PC-3 (cell line): ENCODE data around the gene ADRB2. TPM values are rescaled to one million over a fixed set of nuclear protein-coding genes. Genes with fewer than 3 reads are reported as not detected.

Experiments used
- ATAC-seq: fragments of 200-7000 bp; cut with Tn5 transposase; 2 replicates; pipeline ENCODE4 v1.9.1; 2020; ENCODE audit warnings: mild to moderate bottlenecking, moderate library complexity
- BruUV-seq: library from RNA; stranded (reverse); fragments of 400-500 nt; replicated peaks from 2 replicates; lab custom pipeline; 2021; lab: Mats Ljungman, UMichigan
- CTCF ChIA-PET: fragments of 300-600 bp; sonication (Branson Sonifier 250); formaldehyde crosslinking; loops from one replicate; lab custom pipeline; 2022; ENCODE audit warnings: antibody characterized with exemption; lab: Charles Lee
- POLR2A ChIA-PET: fragments of 300-600 bp; sonication (Branson Sonifier 250); formaldehyde crosslinking; loops from one replicate; lab custom pipeline; 2022; ENCODE audit warnings: antibody characterized with exemption; ENCODE audit not compliant: unreplicated experiment; lab: Charles Lee
- DNase-seq: peaks from one replicate; pipeline ENCODE4 v3.0.0-alpha.2; 2015
- H2AFZ ChIP-seq: fragments of 300-600 bp; sonication (generic); 2 replicates; pipeline ENCODE4 v1.6.0; 2016; ENCODE audit warnings: antibody characterized with exemption, low read length
- H3F3A ChIP-seq: fragments of 300-600 bp; sonication (generic); one replicate; pipeline ENCODE4 v1.6.0; 2017; ENCODE audit warnings: antibody characterized with exemption, low read length, control low read depth, mild to moderate bottlenecking; ENCODE audit not compliant: unreplicated experiment
- H3K27ac ChIP-seq: fragments of 300-600 bp; sonication (generic); 2 replicates; pipeline ENCODE4 v1.5.1; 2016; ENCODE audit warnings: mild to moderate bottlenecking, low read length
- H3K27me3 ChIP-seq: fragments of 300-600 bp; sonication (generic); 2 replicates; pipeline ENCODE4 v1.6.1; 2016; ENCODE audit warnings: low read length, mixed read lengths
- H3K36me3 ChIP-seq: fragments of 300-600 bp; sonication (generic); 2 replicates; pipeline ENCODE4 v1.6.1; 2016; ENCODE audit warnings: low read depth, mixed run types, low read length, mixed read lengths
- H3K4me1 ChIP-seq: fragments of 300-600 bp; sonication (generic); 2 replicates; pipeline ENCODE4 v1.5.1; 2016; ENCODE audit warnings: low read length; ENCODE audit not compliant: insufficient read depth
- H3K4me2 ChIP-seq: fragments of 300-600 bp; sonication (generic); 2 replicates; pipeline ENCODE4 v1.6.0; 2016; ENCODE audit warnings: low read length
- H3K4me3 ChIP-seq: fragments of 300-600 bp; sonication (generic); 2 replicates; pipeline ENCODE4 v1.5.1; 2016; ENCODE audit warnings: mild to moderate bottlenecking, low read length, mixed read lengths
- H3K79me2 ChIP-seq: fragments of 300-600 bp; sonication (generic); 2 replicates; pipeline ENCODE4 v1.6.1; 2017; ENCODE audit warnings: low read length, mixed read lengths
- H3K9ac ChIP-seq: fragments of 300-600 bp; sonication (generic); 2 replicates; pipeline ENCODE4 v1.6.0; 2016; ENCODE audit warnings: mild to moderate bottlenecking, low read length
- H3K9me2 ChIP-seq: fragments of 300-600 bp; sonication (generic); replicated peaks from 2 replicates; pipeline ENCODE4 v1.6.1; 2016; ENCODE audit warnings: mixed run types, low read length, mixed read lengths
- H3K9me3 ChIP-seq: fragments of 300-600 bp; sonication (generic); 2 replicates; pipeline ENCODE4 v1.6.1; 2016; ENCODE audit warnings: low read length, mixed read lengths
- H4K20me1 ChIP-seq: fragments of 300-600 bp; sonication (generic); 2 replicates; pipeline ENCODE4 v1.6.1; 2016; ENCODE audit warnings: low read length, mixed read lengths
- EZH2 ChIP-seq: fragments of 300-600 bp; sonication (generic); IDR thresholded peaks from one replicate; pipeline ENCODE4 v1.6.1; 2017; ENCODE audit warnings: antibody characterized with exemption, mild to moderate bottlenecking, low read length; ENCODE audit not compliant: unreplicated experiment
- EZH2phosphoT487 ChIP-seq: fragments of 300-600 bp; sonication (generic); IDR thresholded peaks from 2 replicates; pipeline ENCODE4 v1.6.1; 2018; ENCODE audit warnings: mild to moderate bottlenecking, antibody characterized with exemption, low read length, borderline replicate concordance
- intact Hi-C: fragments of 100-400 bp; cut with micrococcal nuclease; formaldehyde crosslinking; loops from 2 replicates; pipeline ENCODE4 v1.9.0; 2023
- total RNA-seq: library from RNA; depleted of rRNA; stranded (reverse); fragments of >200 nt; gene quantifications from 2 replicates; pipeline ENCODE4 v1.2.3, GENCODE V29; 2014
- TF ChIP-seq, protein P1 (sequence below): fragments of 300-600 bp; sonication (generic); conservative IDR thresholded peaks from 2 replicates; pipeline ENCODE4 v1.5.1; 2017; ENCODE audit warnings: antibody characterized with exemption, low read depth, mild to moderate bottlenecking, low read length

The ADRB2 gene
- total RNA-seq, 1 experiment from 2014 or later: 41.1 TPM

DNA sequence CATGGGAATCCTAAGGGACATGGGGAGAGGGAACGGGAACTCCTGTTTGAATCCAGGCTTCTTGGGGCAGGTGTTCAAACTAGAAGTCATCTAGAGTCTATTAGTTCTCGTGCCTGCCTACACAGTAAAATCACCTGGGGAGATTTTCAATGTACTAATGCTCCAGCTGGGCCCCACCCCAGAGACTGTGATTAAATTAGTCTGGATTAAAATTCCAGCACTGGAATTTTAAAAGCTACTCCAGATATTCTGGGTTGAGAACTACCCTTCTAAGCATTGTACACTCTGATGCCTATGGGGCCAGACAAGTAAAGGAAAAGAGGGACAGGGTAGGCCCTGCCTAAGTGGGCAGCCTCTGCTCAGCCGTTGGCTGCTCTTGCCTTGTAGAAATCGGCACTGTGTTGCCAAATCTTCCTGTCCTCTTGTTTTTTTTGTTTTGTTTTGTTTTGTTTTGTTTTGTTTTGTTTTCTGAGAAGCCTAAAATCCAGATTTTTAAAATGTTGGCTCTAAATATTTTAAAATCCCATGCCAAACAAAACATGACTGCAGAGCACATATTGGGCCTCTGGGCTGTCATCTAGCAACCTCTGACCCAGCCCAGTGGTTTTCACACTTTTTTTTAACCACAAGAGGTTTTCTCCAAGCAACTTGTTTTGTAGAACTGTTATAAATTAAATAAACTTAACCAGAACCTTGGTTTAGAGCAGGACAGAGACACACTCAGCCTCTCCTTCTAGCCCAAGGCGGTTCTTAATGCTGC, 29.0 kb downstream of the ADRB2 start:
- H3K9ac ChIP-seq: no peak overlapping the region
- CTCF ChIA-PET: no interaction called here
- no peak overlapping the region for H2AFZ ChIP-seq
- H3K4me2 ChIP-seq: no peak overlapping the region
- TF ChIP-seq, protein P1, sequence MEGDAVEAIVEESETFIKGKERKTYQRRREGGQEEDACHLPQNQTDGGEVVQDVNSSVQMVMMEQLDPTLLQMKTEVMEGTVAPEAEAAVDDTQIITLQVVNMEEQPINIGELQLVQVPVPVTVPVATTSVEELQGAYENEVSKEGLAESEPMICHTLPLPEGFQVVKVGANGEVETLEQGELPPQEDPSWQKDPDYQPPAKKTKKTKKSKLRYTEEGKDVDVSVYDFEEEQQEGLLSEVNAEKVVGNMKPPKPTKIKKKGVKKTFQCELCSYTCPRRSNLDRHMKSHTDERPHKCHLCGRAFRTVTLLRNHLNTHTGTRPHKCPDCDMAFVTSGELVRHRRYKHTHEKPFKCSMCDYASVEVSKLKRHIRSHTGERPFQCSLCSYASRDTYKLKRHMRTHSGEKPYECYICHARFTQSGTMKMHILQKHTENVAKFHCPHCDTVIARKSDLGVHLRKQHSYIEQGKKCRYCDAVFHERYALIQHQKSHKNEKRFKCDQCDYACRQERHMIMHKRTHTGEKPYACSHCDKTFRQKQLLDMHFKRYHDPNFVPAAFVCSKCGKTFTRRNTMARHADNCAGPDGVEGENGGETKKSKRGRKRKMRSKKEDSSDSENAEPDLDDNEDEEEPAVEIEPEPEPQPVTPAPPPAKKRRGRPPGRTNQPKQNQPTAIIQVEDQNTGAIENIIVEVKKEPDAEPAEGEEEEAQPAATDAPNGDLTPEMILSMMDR: no peak
- no peak for TF ChIP-seq EZH2phosphoT487
- no peak for TF ChIP-seq EZH2
- DNase-seq: no peak
- intact Hi-C loops: no loop called here
- H3K36me3 ChIP-seq: no peaks in the 10 kb centered on the region
- BruUV-seq: no TSS peak
- no peak overlapping the region for H3K27ac ChIP-seq
- H3F3A ChIP-seq: no peaks in the 10 kb centered on the region
- H3K9me2 ChIP-seq: no peaks in the 10 kb centered on the region
- POLR2A ChIA-PET: no interaction called here
- H4K20me1 ChIP-seq: no peaks in the 10 kb centered on the region
- H3K27me3 ChIP-seq: no peaks in the 10 kb centered on the region
- H3K9me3 ChIP-seq: no peaks in the 10 kb centered on the region
- H3K4me3 ChIP-seq: no peak overlapping the region
- no peaks in the 10 kb centered on the region for H3K79me2 ChIP-seq
- no peak for ATAC-seq
- no peaks in the 10 kb centered on the region for H3K4me1 ChIP-seq

DNA sequence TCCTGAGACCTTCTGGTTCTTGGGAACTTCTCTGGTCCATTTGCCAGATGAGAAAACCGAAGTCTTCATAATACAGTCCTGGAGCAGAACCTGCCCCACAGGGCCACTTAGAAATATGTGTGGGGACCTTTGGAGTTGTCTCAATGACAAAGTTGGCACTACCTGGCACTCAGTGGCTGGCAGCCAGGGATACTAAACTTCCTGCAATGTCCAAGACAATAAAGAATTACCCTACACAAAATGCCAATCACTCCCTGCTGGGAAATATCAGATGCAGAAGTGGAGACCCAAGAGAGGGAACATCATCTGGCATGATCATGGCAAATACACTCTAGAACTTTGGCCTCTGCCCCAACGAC, 29.6 kb downstream of the ADRB2 start:
- no peak overlapping the region for H3K4me2 ChIP-seq
- no peak overlapping the region for H3K27ac ChIP-seq
- ATAC-seq: no peak
- no peak overlapping the region for H3K9ac ChIP-seq
- no peaks in the 10 kb centered on the region for H3K9me3 ChIP-seq
- TF ChIP-seq EZH2: no peak
- TF ChIP-seq EZH2phosphoT487: no peak
- TF ChIP-seq, protein P1: no peak
- H3F3A ChIP-seq: no peaks in the 10 kb centered on the region
- no peaks in the 10 kb centered on the region for H3K36me3 ChIP-seq
- H3K4me3 ChIP-seq: no peak overlapping the region
- no peaks in the 10 kb centered on the region for H3K9me2 ChIP-seq
- POLR2A ChIA-PET: no interaction called here
- H3K79me2 ChIP-seq: no peaks in the 10 kb centered on the region
- peak; percentile 26 for DNase-seq
- H4K20me1 ChIP-seq: no peaks in the 10 kb centered on the region
- H2AFZ ChIP-seq: no peak overlapping the region
- H3K4me1 ChIP-seq: no peaks in the 10 kb centered on the region
- no TSS peak for BruUV-seq
- intact Hi-C loops: no loop called here
- CTCF ChIA-PET: no interaction called here
- no peaks in the 10 kb centered on the region for H3K27me3 ChIP-seq

DNA sequence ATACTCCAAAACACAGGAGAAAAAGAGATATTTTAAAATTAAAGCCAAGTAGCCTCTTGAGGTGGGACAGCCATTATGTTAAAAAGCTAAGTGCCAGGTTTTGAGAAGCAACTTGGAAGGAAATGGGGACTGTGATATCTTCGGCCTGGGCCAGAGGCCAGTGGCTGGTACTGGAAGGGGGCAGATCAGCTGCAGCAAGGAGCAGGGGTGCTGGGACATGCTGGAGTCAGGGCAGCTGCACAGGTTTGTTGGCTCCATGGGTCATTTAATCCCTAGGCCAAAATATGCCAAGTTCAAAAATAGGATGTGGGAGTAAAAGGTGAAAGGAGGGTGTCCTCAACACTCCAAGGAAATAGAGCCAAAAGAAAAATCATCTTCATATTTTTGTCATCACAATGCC, 30.0 kb downstream of the ADRB2 start:
- H3K9ac ChIP-seq: no peak overlapping the region
- POLR2A ChIA-PET: no interaction called here
- no peaks in the 10 kb centered on the region for H3F3A ChIP-seq
- intact Hi-C loops: no loop called here
- TF ChIP-seq EZH2 (no peak), EZH2phosphoT487 (no peak)
- TF ChIP-seq, protein P1: no peak
- ATAC-seq (no peak), DNase-seq (no peak)
- H4K20me1 ChIP-seq: no peaks in the 10 kb centered on the region
- CTCF ChIA-PET: interaction anchor here (0.6 kb wide), 1 partner anchor 47 kb away, joined by 3 read pairs; no protein-coding TSS in a partner anchor
- no peaks in the 10 kb centered on the region for H3K27me3 ChIP-seq
- no peak overlapping the region for H2AFZ ChIP-seq
- no peak overlapping the region for H3K27ac ChIP-seq
- no peak overlapping the region for H3K4me3 ChIP-seq
- H3K79me2 ChIP-seq: no peaks in the 10 kb centered on the region
- no peaks in the 10 kb centered on the region for H3K9me3 ChIP-seq
- H3K4me1 ChIP-seq: no peaks in the 10 kb centered on the region
- no peaks in the 10 kb centered on the region for H3K9me2 ChIP-seq
- no peak overlapping the region for H3K4me2 ChIP-seq
- BruUV-seq: no TSS peak
- H3K36me3 ChIP-seq: no peaks in the 10 kb centered on the region
